GM23338 (cell line): ENCODE data around the gene GSS.

Source experiments
- CREB1 ChIP-seq: fragments of 250-450 bp; sonication (Bioruptor Pico); IDR thresholded peaks from 2 replicates; pipeline ENCODE4 v1.5.0; 2020; ENCODE audit warnings: low read depth, mild to moderate bottlenecking, moderate library complexity
- EZH2 ChIP-seq: fragments of 200-600 bp; sonication (generic); IDR thresholded peaks from one replicate; pipeline ENCODE4 v1.8.0; 2017; ENCODE audit warnings: antibody characterized with exemption, mild to moderate bottlenecking, low read depth; ENCODE audit not compliant: unreplicated experiment
- EZH2phosphoT487 ChIP-seq: fragments of 200-600 bp; sonication (generic); IDR thresholded peaks from one replicate; pipeline ENCODE4 v1.8.1; 2018; ENCODE audit warnings: antibody characterized with exemption; ENCODE audit not compliant: unreplicated experiment
- JUNB ChIP-seq: IDR thresholded peaks from one replicate; pipeline ENCODE4 v1.6.1; 2016; ENCODE audit warnings: antibody characterized with exemption; ENCODE audit not compliant: unreplicated experiment
- NANOG ChIP-seq: IDR thresholded peaks from 2 replicates; pipeline ENCODE4 v1.6.1; 2016; ENCODE audit warnings: antibody characterized with exemption, borderline replicate concordance
- POLR2AphosphoS5 ChIP-seq: IDR thresholded peaks from 2 replicates; pipeline ENCODE4 v1.6.1; 2016; ENCODE audit warnings: antibody characterized with exemption, low read depth
- STAT1 ChIP-seq: IDR thresholded peaks from one replicate; pipeline ENCODE4 v1.6.1; 2016; ENCODE audit warnings: antibody characterized with exemption; ENCODE audit not compliant: unreplicated experiment
- ZNF114 ChIP-seq: fragments of 250-450 bp; sonication (Bioruptor Pico); IDR thresholded peaks from 2 replicates; pipeline ENCODE4 v1.5.0; 2020; ENCODE audit warnings: mild to moderate bottlenecking, moderate library complexity
- ZNF331 ChIP-seq: fragments of 250-450 bp; sonication (Bioruptor Pico); IDR thresholded peaks from 2 replicates; pipeline ENCODE4 v1.5.0; 2020; ENCODE audit warnings: low read depth, mild to moderate bottlenecking, moderate library complexity
- TF ChIP-seq, protein P1 (sequence below), 2 experiments: fragments of 200-600 bp in 1 of 2; sonication (generic) in 1 of 2; conservative IDR thresholded peaks; 2 replicates each; pipeline versions ENCODE4 v1.5.1 to v1.6.1; 2016 to 2017; ENCODE audit warnings: antibody characterized with exemption in 2 of 2, low read depth in 2 of 2, mild to moderate bottlenecking in 2 of 2, moderate library complexity in 1 of 2
- TF ChIP-seq, protein P2 (sequence below): IDR thresholded peaks from one replicate; pipeline ENCODE4 v1.6.1; 2018; ENCODE audit warnings: antibody characterized with exemption; ENCODE audit not compliant: unreplicated experiment
- TF ChIP-seq, protein P3 (sequence below): fragments of 250-450 bp; sonication (Bioruptor Pico); IDR thresholded peaks from 2 replicates; pipeline ENCODE4 v1.5.0; 2020; ENCODE audit warnings: mild to moderate bottlenecking, moderate library complexity
- TF ChIP-seq, protein P4 (sequence below): IDR thresholded peaks from 2 replicates; pipeline ENCODE4 v1.6.1; 2016; ENCODE audit warnings: antibody characterized with exemption

DNA sequence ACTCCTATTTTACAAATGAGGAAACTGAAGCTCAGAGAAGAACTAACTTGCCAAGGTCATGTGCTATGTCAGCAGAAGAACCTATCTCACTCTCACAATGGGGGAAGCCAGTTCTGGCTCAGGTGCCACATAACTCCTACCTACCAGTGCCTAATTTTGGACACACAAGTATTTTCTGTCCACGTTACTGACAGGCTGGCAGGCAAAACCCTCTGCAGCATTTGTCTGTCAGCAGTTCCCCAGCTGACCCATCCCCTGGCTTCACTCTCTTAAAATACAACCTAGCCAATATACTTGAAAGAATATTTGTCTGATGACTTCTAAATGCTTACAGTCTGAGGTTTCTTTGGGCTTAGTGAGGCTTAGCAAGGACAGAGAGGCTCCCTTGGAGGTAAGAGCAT is 15.5 kb downstream of the GSS start:
- TF ChIP-seq, protein P1, sequence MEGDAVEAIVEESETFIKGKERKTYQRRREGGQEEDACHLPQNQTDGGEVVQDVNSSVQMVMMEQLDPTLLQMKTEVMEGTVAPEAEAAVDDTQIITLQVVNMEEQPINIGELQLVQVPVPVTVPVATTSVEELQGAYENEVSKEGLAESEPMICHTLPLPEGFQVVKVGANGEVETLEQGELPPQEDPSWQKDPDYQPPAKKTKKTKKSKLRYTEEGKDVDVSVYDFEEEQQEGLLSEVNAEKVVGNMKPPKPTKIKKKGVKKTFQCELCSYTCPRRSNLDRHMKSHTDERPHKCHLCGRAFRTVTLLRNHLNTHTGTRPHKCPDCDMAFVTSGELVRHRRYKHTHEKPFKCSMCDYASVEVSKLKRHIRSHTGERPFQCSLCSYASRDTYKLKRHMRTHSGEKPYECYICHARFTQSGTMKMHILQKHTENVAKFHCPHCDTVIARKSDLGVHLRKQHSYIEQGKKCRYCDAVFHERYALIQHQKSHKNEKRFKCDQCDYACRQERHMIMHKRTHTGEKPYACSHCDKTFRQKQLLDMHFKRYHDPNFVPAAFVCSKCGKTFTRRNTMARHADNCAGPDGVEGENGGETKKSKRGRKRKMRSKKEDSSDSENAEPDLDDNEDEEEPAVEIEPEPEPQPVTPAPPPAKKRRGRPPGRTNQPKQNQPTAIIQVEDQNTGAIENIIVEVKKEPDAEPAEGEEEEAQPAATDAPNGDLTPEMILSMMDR (conservative IDR thresholded peaks at IDR 0.05; ENCODE audit: low read depth in 2 of 2), result no peak
- TF ChIP-seq POLR2AphosphoS5 (no peak), EZH2phosphoT487 (no peak), ZNF114 (CRISPR knock-in tag) (no peak), NANOG (no peak), EZH2 (no peak), CREB1 (no peak), JUNB (no peak), STAT1 (no peak), ZNF331 (CRISPR knock-in tag) (no peak)
- TF ChIP-seq, protein P2, sequence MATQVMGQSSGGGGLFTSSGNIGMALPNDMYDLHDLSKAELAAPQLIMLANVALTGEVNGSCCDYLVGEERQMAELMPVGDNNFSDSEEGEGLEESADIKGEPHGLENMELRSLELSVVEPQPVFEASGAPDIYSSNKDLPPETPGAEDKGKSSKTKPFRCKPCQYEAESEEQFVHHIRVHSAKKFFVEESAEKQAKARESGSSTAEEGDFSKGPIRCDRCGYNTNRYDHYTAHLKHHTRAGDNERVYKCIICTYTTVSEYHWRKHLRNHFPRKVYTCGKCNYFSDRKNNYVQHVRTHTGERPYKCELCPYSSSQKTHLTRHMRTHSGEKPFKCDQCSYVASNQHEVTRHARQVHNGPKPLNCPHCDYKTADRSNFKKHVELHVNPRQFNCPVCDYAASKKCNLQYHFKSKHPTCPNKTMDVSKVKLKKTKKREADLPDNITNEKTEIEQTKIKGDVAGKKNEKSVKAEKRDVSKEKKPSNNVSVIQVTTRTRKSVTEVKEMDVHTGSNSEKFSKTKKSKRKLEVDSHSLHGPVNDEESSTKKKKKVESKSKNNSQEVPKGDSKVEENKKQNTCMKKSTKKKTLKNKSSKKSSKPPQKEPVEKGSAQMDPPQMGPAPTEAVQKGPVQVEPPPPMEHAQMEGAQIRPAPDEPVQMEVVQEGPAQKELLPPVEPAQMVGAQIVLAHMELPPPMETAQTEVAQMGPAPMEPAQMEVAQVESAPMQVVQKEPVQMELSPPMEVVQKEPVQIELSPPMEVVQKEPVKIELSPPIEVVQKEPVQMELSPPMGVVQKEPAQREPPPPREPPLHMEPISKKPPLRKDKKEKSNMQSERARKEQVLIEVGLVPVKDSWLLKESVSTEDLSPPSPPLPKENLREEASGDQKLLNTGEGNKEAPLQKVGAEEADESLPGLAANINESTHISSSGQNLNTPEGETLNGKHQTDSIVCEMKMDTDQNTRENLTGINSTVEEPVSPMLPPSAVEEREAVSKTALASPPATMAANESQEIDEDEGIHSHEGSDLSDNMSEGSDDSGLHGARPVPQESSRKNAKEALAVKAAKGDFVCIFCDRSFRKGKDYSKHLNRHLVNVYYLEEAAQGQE, result no peak
- TF ChIP-seq, protein P3, sequence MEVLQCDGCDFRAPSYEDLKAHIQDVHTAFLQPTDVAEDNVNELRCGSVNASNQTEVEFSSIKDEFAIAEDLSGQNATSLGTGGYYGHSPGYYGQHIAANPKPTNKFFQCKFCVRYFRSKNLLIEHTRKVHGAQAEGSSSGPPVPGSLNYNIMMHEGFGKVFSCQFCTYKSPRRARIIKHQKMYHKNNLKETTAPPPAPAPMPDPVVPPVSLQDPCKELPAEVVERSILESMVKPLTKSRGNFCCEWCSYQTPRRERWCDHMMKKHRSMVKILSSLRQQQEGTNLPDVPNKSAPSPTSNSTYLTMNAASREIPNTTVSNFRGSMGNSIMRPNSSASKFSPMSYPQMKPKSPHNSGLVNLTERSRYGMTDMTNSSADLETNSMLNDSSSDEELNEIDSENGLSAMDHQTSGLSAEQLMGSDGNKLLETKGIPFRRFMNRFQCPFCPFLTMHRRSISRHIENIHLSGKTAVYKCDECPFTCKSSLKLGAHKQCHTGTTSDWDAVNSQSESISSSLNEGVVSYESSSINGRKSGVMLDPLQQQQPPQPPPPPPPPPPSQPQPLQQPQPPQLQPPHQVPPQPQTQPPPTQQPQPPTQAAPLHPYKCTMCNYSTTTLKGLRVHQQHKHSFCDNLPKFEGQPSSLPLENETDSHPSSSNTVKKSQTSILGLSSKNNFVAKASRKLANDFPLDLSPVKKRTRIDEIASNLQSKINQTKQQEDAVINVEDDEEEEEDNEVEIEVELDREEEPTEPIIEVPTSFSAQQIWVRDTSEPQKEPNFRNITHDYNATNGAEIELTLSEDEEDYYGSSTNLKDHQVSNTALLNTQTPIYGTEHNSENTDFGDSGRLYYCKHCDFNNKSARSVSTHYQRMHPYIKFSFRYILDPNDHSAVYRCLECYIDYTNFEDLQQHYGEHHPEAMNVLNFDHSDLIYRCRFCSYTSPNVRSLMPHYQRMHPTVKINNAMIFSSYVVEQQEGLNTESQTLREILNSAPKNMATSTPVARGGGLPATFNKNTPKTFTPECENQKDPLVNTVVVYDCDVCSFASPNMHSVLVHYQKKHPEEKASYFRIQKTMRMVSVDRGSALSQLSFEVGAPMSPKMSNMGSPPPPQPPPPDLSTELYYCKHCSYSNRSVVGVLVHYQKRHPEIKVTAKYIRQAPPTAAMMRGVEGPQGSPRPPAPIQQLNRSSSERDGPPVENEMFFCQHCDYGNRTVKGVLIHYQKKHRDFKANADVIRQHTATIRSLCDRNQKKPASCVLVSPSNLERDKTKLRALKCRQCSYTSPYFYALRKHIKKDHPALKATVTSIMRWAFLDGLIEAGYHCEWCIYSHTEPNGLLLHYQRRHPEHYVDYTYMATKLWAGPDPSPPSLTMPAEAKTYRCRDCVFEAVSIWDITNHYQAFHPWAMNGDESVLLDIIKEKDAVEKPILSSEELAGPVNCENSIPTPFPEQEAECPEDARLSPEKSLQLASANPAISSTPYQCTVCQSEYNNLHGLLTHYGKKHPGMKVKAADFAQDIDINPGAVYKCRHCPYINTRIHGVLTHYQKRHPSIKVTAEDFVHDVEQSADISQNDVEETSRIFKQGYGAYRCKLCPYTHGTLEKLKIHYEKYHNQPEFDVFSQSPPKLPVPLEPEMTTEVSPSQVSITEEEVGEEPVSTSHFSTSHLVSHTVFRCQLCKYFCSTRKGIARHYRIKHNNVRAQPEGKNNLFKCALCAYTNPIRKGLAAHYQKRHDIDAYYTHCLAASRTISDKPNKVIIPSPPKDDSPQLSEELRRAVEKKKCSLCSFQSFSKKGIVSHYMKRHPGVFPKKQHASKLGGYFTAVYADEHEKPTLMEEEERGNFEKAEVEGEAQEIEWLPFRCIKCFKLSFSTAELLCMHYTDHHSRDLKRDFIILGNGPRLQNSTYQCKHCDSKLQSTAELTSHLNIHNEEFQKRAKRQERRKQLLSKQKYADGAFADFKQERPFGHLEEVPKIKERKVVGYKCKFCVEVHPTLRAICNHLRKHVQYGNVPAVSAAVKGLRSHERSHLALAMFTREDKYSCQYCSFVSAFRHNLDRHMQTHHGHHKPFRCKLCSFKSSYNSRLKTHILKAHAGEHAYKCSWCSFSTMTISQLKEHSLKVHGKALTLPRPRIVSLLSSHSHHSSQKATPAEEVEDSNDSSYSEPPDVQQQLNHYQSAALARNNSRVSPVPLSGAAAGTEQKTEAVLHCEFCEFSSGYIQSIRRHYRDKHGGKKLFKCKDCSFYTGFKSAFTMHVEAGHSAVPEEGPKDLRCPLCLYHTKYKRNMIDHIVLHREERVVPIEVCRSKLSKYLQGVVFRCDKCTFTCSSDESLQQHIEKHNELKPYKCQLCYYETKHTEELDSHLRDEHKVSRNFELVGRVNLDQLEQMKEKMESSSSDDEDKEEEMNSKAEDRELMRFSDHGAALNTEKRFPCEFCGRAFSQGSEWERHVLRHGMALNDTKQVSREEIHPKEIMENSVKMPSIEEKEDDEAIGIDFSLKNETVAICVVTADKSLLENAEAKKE, result no peak
- TF ChIP-seq, protein P4, sequence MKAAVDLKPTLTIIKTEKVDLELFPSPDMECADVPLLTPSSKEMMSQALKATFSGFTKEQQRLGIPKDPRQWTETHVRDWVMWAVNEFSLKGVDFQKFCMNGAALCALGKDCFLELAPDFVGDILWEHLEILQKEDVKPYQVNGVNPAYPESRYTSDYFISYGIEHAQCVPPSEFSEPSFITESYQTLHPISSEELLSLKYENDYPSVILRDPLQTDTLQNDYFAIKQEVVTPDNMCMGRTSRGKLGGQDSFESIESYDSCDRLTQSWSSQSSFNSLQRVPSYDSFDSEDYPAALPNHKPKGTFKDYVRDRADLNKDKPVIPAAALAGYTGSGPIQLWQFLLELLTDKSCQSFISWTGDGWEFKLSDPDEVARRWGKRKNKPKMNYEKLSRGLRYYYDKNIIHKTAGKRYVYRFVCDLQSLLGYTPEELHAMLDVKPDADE, result no peak
